Measurements from ENCODE around the gene MARK4. TPM values are rescaled to one million over a fixed set of nuclear protein-coding genes. Genes with fewer than 3 reads are reported as not detected.
"Not testable (repeated sequence)": the region's sequence is repeated elsewhere in the genome, so short reads cannot be mapped to it uniquely, and the experiment has no call there.

The MARK4 gene
- total RNA-seq, 1 experiment from 2014 or later, result 24.1 TPM

DNA sequence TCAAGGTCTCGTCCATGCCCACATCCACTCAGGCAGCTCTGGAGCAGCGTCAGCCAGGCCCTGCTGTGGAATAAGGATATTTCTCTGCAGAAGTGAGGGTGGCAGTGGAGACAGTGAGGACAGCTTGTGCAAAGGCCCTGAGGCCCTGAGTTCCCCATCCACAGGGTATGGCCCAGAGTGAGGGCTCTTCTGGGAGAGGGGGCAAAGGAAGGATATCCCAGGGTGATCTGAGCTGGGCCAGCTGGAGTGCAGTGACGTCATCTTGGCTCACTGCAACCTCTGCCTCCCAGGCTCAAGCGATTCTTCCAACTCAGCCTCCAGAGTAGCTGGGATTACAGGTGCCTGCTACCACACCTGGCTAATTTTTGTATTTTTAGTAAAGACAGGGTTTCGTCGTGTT lies 11.5 kb downstream of the MARK4 start:
- in situ Hi-C loops (cut with HindIII; ENCODE audit: low pct_unique_long_range_greater_than_20kb, low sequenced_read_pairs), result no loop called here
- DNase-seq (ENCODE audit: low read depth), result no peak

- DNase-seq (ENCODE audit: low read depth), result no peak
- in situ Hi-C loops (cut with HindIII; ENCODE audit: low pct_unique_long_range_greater_than_20kb, low sequenced_read_pairs), result no loop called here
Measured at GRCh38 chr19:45263013-45263412, 11.9 kb downstream of the MARK4 start.

- in situ Hi-C loops (cut with HindIII; ENCODE audit: low pct_unique_long_range_greater_than_20kb, low sequenced_read_pairs), result no loop called here
- DNase-seq (ENCODE audit: low read depth), result no peak
Measured at GRCh38 chr19:45264781-45265317, 13.8 kb downstream of the MARK4 start.

- in situ Hi-C loops (cut with HindIII; ENCODE audit: low pct_unique_long_range_greater_than_20kb, low sequenced_read_pairs), result no loop called here
- no peak for DNase-seq (ENCODE audit: low read depth)
Measured at GRCh38 chr19:45265375-45265774, 14.3 kb downstream of the MARK4 start.

DNA sequence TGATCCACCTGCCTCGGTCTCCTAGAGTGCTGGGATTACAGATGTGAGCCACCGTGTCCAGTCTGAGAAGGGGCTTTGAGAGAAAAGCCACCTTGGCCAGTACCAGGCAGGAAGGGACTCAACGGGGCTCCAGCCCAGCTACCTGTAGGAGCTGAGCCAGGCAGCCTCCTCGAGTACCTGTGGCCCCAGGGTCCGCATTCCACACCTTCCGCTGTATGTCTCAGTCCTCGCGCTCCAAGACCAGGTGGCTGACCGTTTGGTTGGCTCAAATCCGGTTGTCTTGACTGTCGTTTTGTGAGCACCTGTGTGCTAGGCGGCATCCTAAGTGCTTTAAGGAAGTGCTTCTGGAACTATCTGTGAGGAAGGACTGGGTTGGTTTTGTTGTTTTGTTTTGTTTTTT lies 16.2 kb downstream of the MARK4 start:
- DNase-seq (ENCODE audit: low read depth), result no peak

GRCh38 chr19:45269939-45270338 lies 18.9 kb downstream of the MARK4 start:
- in situ Hi-C loops (cut with HindIII; ENCODE audit: low pct_unique_long_range_greater_than_20kb, low sequenced_read_pairs); DNase-seq (ENCODE audit: low read depth): not testable (repeated sequence)

More for the DNA sequence above, 16.2 kb downstream of the MARK4 start:
- in situ Hi-C loops (cut with HindIII; ENCODE audit: low pct_unique_long_range_greater_than_20kb, low sequenced_read_pairs), result no loop called here

DNA sequence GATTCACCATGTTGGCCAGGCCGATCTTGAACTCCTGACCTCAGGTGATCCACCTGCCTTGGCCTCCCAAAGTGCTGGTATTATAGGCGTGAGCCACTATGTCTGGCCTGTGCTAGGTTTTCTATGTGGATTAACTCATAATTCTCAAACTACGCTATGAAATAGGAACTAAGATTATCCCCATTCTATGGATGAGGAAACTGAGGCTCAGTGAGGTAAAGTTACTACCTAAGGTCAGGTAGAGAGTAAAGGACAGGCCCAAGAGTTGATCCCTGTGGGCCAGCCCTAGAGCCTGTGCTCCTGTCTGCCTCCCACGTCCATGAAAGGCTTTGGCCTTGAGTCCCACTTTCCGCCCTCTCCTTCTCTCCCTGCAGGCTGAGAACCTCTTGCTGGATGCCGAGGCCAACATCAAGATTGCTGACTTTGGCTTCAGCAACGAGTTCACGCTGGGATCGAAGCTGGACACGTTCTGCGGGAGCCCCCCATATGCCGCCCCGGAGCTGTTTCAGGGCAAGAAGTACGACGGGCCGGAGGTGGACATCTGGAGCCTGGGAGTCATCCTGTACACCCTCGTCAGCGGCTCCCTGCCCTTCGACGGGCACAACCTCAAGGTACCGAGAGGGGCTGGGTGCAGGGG lies 20.1 kb downstream of the MARK4 start:
- DNase-seq (ENCODE audit: low read depth), result no peak
- in situ Hi-C loops (cut with HindIII; ENCODE audit: low pct_unique_long_range_greater_than_20kb, low sequenced_read_pairs), result no loop called here

DNA sequence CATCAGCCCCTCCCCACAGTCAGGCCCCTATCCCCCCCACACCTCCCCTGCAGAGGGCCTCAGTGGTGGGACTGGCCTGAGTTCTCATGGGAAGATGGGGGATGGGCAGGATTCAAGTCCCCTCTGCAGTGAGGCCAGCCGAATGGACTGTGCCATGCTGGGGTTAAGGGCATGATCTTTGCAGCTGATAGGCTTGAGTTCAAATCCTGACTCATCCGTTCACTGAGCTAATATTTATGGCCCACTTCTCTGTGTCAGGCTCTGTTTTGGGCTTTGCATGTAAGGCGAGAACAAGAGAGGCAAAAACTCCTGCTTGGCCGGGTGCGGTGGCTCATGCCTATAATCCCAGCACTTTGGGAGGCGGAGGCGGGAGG lies 20.7 kb downstream of the MARK4 start:
- in situ Hi-C loops (cut with HindIII; ENCODE audit: low pct_unique_long_range_greater_than_20kb, low sequenced_read_pairs), result no loop called here
- DNase-seq (ENCODE audit: low read depth), result no peak

DNA sequence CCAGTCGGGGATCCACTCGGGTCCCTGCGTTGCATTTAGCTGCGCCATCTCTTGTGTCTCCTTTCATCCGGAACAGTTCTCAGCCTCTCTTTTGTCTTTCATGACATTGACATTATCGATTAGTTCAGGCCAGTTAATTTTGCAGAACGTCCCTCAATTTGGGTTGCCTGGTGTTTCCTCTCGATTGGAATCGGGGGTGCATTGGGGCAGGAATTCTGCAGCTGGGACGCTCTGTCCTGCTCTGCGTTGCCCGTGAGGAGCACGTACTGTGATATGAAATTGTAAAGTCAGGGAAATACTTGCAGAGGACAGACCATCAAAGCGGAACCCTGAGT lies 22.4 kb downstream of the MARK4 start:
- in situ Hi-C loops (cut with HindIII; ENCODE audit: low pct_unique_long_range_greater_than_20kb, low sequenced_read_pairs), result no loop called here
- DNase-seq (ENCODE audit: low read depth), result no peak

DNA sequence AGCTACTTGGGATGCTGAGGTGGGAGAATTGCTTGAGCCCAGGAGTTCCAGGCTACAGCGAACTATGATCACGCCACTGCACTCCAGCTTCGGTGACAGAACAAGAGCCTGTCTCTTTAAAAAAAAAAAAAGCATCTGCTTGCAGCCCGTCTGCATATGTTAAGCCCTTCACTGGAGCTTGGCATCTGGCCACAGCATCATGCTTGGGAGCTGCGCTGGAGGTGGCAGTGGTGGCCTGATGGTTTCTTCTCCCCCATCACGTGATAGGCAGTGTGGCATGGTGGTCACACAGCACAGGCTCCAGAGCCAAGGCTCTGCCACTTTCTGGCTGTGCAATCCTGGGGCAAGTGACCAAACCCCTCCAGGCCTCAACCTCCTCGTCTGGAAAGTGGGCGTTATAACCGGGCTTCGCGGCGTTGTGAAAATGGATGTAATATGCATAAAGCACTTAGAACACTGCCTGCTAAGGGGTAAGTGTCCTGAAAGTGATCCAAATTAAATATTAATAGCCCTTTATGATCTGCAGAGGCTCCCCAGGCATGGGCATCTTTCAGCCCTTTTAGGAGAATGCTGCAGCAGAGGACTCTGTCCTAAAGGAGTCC lies 24.4 kb downstream of the MARK4 start:
- in situ Hi-C loops (cut with HindIII; ENCODE audit: low pct_unique_long_range_greater_than_20kb, low sequenced_read_pairs), result no loop called here
- DNase-seq (ENCODE audit: low read depth), result peak; percentile 29

DNA sequence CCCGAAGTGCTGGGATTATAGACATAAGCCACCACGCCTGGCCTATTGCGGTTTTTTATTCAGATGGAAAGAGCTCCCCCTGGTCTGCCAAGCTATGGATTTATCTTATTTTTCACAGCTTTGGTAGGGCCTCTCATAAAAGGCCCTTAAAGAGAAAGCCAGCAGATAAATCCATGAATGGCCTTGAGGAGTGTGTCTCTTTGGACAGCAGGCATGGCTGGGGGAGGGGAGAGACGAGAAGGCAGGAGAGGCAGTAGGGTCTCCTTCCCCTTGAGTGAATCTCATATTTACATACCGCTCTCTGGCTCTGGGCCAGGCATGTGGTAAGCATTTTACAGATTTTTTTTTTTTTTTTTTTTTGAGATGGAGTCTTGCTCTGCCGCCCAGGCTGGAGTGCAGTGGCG lies 25.2 kb downstream of the MARK4 start:
- DNase-seq (ENCODE audit: low read depth), result no peak
- in situ Hi-C loops (cut with HindIII; ENCODE audit: low pct_unique_long_range_greater_than_20kb, low sequenced_read_pairs), result no loop called here

- no peak for DNase-seq (ENCODE audit: low read depth)
- in situ Hi-C loops (cut with HindIII; ENCODE audit: low pct_unique_long_range_greater_than_20kb, low sequenced_read_pairs), result no loop called here
Measured at GRCh38 chr19:45278087-45278486, 27.0 kb downstream of the MARK4 start.

- DNase-seq (ENCODE audit: low read depth), result no peak
- in situ Hi-C loops (cut with HindIII; ENCODE audit: low pct_unique_long_range_greater_than_20kb, low sequenced_read_pairs), result no loop called here
Measured at GRCh38 chr19:45279587-45280192, 28.6 kb downstream of the MARK4 start.

- in situ Hi-C loops (cut with HindIII; ENCODE audit: low pct_unique_long_range_greater_than_20kb, low sequenced_read_pairs), result no loop called here
- no peak for DNase-seq (ENCODE audit: low read depth)
Measured at GRCh38 chr19:45280471-45280961, 29.4 kb downstream of the MARK4 start.

GRCh38 chr19:45283443-45284033 lies 32.5 kb downstream of the MARK4 start:
- in situ Hi-C loops (cut with HindIII; ENCODE audit: low pct_unique_long_range_greater_than_20kb, low sequenced_read_pairs), result no loop called here
- no peak for DNase-seq (ENCODE audit: low read depth)

DNA sequence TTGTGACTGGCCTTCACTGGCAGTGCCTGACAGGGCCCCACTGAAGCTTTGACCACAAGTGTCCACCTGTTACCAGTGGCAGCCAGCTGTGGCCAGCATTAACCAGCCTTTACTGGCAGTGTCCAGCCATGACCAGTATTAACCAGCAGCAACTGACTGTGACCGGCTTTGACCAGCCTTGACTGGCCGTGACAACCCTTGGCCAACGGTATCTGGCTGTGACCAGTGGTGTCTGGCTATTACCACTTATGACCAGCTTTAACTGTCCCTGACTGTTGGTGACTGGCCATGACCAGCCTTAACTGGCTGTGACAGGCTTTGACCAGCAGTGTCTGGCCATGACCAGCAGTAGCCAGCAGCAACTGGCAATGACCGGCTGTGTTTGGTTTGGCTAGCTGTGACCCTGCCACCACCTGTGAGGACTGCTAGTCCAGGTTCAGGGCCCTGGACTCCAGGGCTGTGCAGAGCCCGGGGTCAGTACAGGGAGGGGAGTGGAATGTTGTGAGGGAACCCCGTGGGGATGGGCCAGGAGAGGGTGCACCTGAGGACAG lies 39.4 kb downstream of the MARK4 start:
- in situ Hi-C loops (cut with HindIII; ENCODE audit: low pct_unique_long_range_greater_than_20kb, low sequenced_read_pairs), result no loop called here
- no peak for DNase-seq (ENCODE audit: low read depth)

DNA sequence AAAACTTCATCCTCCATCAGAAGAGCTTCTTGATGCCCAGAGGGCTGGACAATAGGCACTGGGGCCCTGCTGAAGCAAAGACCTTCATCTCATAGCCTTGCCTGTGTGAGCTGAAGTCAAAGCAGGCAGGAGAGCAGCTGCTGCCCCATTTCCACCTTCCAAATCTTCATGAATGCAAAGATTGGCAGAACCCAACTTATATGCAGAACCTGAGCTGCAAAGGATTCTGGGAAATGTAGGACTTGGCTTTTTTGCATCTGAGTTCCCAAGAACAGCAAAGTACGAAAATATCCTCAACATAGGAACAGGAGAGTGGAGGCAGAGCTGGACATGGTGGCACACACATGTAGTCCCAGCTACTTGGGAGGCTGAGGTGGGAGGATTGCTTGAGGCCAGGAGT lies 40.8 kb downstream of the MARK4 start:
- no peak for DNase-seq (ENCODE audit: low read depth)
- in situ Hi-C loops (cut with HindIII; ENCODE audit: low pct_unique_long_range_greater_than_20kb, low sequenced_read_pairs), result no loop called here

DNA sequence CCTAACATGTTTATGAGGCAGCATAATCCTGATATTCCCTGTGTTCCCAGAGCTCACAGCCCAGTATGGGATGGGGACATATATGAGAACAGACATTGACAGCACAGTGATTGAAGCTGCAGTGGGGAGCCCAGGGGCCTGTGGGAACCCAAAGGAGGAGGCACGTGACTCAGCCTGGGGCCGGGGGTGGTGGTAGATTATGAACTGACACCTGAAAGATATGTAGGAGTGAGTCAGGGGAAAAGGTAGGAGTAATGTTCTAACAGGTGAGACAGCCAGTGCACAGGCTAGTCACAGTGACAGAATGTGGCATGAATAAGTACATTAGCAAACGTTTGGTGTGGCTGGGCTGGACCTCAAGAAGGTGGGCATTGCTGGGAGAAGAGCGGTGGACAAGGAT lies 42.6 kb downstream of the MARK4 start:
- no peak for DNase-seq (ENCODE audit: low read depth)
- in situ Hi-C loops (cut with HindIII; ENCODE audit: low pct_unique_long_range_greater_than_20kb, low sequenced_read_pairs), result no loop called here
